ENCODE data around the gene NR6A1. TPM values are rescaled to one million over a fixed set of nuclear protein-coding genes. Genes with fewer than 3 reads are reported as not detected.
A peak's percentile ranks its signal among the peaks of the same experiment; 100 is the strongest.

NR6A1 gene
- total and polyA plus RNA-seq, 2 of the 13 experiments (the other 11 are each of a cell fraction or from before 2014, with no cell fraction given) = 28.1 to 31.5 TPM

GRCh38 chr9:124480621-124480981, 290.5 kb downstream of the NR6A1 start (continued):
- 0 out of 2 replicates have a peak, but pooled peaks have one; percentile 21 for TF ChIP-seq ZNF574 (CRISPR knock-in tag; IDR thresholded peaks at IDR 0.05)
- TF ChIP-seq TEAD3 (CRISPR knock-in tag; optimal IDR thresholded peaks at IDR 0.05; ENCODE audit: borderline replicate concordance) = peak; percentile 25
- no peak for TF ChIP-seq NONO (IDR thresholded peaks at IDR 0.05)
- TF ChIP-seq NONO (CRISPR knock-in tag; conservative IDR thresholded peaks at IDR 0.05) = 0 out of 2 replicates have a peak, but pooled peaks have one; percentile 10
- TF ChIP-seq FOXC1 (CRISPR knock-in tag; IDR thresholded peaks at IDR 0.05; ENCODE audit: borderline replicate concordance) = 0 out of 2 replicates have a peak, but pooled peaks have one; percentile 45
- no peak for TF ChIP-seq ISL2 (CRISPR knock-in tag; IDR thresholded peaks at IDR 0.05)
- TF ChIP-seq POGZ (CRISPR knock-in tag; IDR thresholded peaks at IDR 0.05) = no peak
- peak; percentile 84 for TF ChIP-seq AGO1 (IDR thresholded peaks at IDR 0.05; ENCODE audit: low read depth, low read length, poor library complexity, severe bottlenecking)
- TF ChIP-seq ZBTB33 (CRISPR knock-in tag; IDR thresholded peaks at IDR 0.05) = peak; percentile 55; the same call in 1 of the 2 replicates
- 0 out of 4 replicates have a peak, but pooled peaks of 1 of the 2 experiments have one; percentile 32 for TF ChIP-seq HMGXB4 (CRISPR knock-in tag; IDR thresholded peaks at IDR 0.05; ENCODE audit: borderline replicate concordance in 1 of 2, low read depth in 1 of 2)
- TF ChIP-seq KAT8 (CRISPR knock-in tag; IDR thresholded peaks at IDR 0.05) = 0 out of 2 replicates have a peak, but pooled peaks have one; percentile 29
- TF ChIP-seq CC2D1A (CRISPR knock-in tag; IDR thresholded peaks at IDR 0.05) = no peak
- TF ChIP-seq SMC3 (IDR thresholded peaks at IDR 0.05; ENCODE audit: low read length) = peak; percentile 18; the same call in 1 of the 2 replicates
- TF ChIP-seq CTCF (CRISPR knock-in tag; IDR thresholded peaks at IDR 0.05) = peak; percentile 79
- peak; percentile 20; the same call in 1 of the 2 replicates for TF ChIP-seq TFDP2 (CRISPR knock-in tag; IDR thresholded peaks at IDR 0.05)
- peak; percentile 56 for TF ChIP-seq STAG1 (CRISPR knock-in tag; IDR thresholded peaks at IDR 0.05)
- peak; percentile 29; the same call in 1 of the 2 replicates for TF ChIP-seq POLR2AphosphoS5 (IDR thresholded peaks at IDR 0.05; ENCODE audit: low read depth, low read length)
- no peak for TF ChIP-seq MZF1 (CRISPR knock-in tag; IDR thresholded peaks at IDR 0.05; ENCODE audit: borderline replicate concordance)
- no peak for TF ChIP-seq HOXA9 (CRISPR knock-in tag; IDR thresholded peaks at IDR 0.05; ENCODE audit: borderline replicate concordance)
- TF ChIP-seq MTA1 (CRISPR knock-in tag; IDR thresholded peaks at IDR 0.05; ENCODE audit: borderline replicate concordance) = peak; percentile 37; the same call in 1 of the 2 replicates
- TF ChIP-seq ELF3 (CRISPR knock-in tag; IDR thresholded peaks at IDR 0.05) = 0 out of 2 replicates have a peak, but pooled peaks have one; percentile 15
